Mesothelial cell of epicardium (in vitro differentiated cells): ENCODE measurements around the gene GRIK2. TPM values are rescaled to one million over a fixed set of nuclear protein-coding genes. Genes with fewer than 3 reads are reported as not detected.

Experiments used
- DNase-seq, 2 experiments: peaks; one replicate each; pipeline ENCODE4 v3.0.0; 2021; ENCODE audit warnings: low spot score in 2 of 2; ENCODE audit not compliant: unreplicated experiment in 2 of 2
- H3K27ac Mint-ChIP-seq: 2 replicates; pipeline ENCODE4 v1.8.0; 2021; ENCODE audit warnings: mixed read lengths
- H3K27me3 Mint-ChIP-seq: 2 replicates; pipeline ENCODE4 v1.8.0; 2021; ENCODE audit warnings: low read depth, mixed read lengths
- H3K36me3 Mint-ChIP-seq: 2 replicates; pipeline ENCODE4 v1.8.0; 2021; ENCODE audit warnings: mixed read lengths
- H3K4me1 Mint-ChIP-seq: 2 replicates; pipeline ENCODE4 v1.8.0; 2021; ENCODE audit warnings: mixed read lengths
- H3K4me3 Mint-ChIP-seq: 2 replicates; pipeline ENCODE4 v1.8.0; 2021; ENCODE audit warnings: mild to moderate bottlenecking, moderate library complexity, mixed read lengths
- H3K9me3 Mint-ChIP-seq: 2 replicates; pipeline ENCODE4 v1.8.0; 2021; ENCODE audit warnings: mixed read lengths
- CTCF ChIP-seq: fragments of 200-600 bp; sonication (generic); IDR thresholded peaks from one replicate; pipeline ENCODE4 v1.5.0; 2021; ENCODE audit warnings: antibody characterized with exemption; ENCODE audit not compliant: unreplicated experiment
- total RNA-seq: library from RNA; stranded (reverse); gene quantifications from 3 replicates; pipeline ENCODE4 v1.2.1, GENCODE V29; 2021

The GRIK2 gene
- total RNA-seq, 1 donor from 2014 or later, result 3.2 TPM

GRCh38 chr6:101458826-101459225 lies 65.3 kb downstream of the GRIK2 start:
- Mint-ChIP-seq H3K27me3 (no peaks in the 10 kb centered on the region), H3K27ac (no peak overlapping the region), H3K9me3 (no peaks in the 10 kb centered on the region), H3K36me3 (no peaks in the 10 kb centered on the region), H3K4me3 (no peak overlapping the region), H3K4me1 (peaks cover 8% of the 10 kb centered on the region)
- DNase-seq, result no peak
- TF ChIP-seq CTCF, result no peak

- H3K4me1 Mint-ChIP-seq, result no peaks in the 10 kb centered on the region
- H3K27me3 Mint-ChIP-seq, result no peaks in the 10 kb centered on the region
- H3K4me3 Mint-ChIP-seq, result no peak overlapping the region
- no peaks in the 10 kb centered on the region for H3K36me3 Mint-ChIP-seq
- H3K27ac Mint-ChIP-seq, result no peak overlapping the region
- TF ChIP-seq CTCF, result no peak
- no peaks in the 10 kb centered on the region for H3K9me3 Mint-ChIP-seq
- no peak for DNase-seq
Observed at GRCh38 chr6:101462576-101462975, 69.1 kb downstream of the GRIK2 start.

- Mint-ChIP-seq H3K27me3 (peaks cover 3% of the 10 kb centered on the region), H3K9me3 (no peaks in the 10 kb centered on the region), H3K4me3 (no peak overlapping the region), H3K4me1 (no peaks in the 10 kb centered on the region), H3K36me3 (no peaks in the 10 kb centered on the region), H3K27ac (no peak overlapping the region)
- no peak for TF ChIP-seq CTCF
- DNase-seq, result no peak
Observed at GRCh38 chr6:101465863-101466262, 72.4 kb downstream of the GRIK2 start.

DNA sequence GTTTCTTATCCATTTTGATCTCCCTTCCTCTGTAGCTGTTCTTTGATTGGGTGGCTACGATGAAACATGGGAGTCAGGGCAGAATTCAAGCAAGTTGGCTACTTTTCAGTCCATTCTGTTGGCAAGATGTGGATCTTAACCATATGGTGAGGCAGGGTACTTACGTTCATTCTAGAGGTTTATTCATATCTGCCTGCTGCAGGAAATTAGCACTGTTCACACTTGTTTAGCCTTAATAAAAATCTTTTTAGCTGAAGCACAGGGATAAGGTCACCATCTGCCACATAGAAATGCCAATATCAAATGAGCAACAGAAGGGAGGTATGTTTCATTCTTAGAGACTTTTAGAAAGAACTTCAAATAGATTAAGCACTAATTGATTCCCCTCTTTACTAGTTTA lies 83.9 kb downstream of the GRIK2 start:
- no peak overlapping the region for H3K27ac Mint-ChIP-seq
- no peak for DNase-seq
- H3K36me3 Mint-ChIP-seq, result no peaks in the 10 kb centered on the region
- no peak for TF ChIP-seq CTCF
- H3K4me1 Mint-ChIP-seq, result no peaks in the 10 kb centered on the region
- peaks cover 4% of the 10 kb centered on the region for H3K27me3 Mint-ChIP-seq
- no peaks in the 10 kb centered on the region for H3K9me3 Mint-ChIP-seq
- H3K4me3 Mint-ChIP-seq, result no peak overlapping the region

- Mint-ChIP-seq H3K9me3 (no peaks in the 10 kb centered on the region), H3K27me3 (peaks cover 3% of the 10 kb centered on the region), H3K4me1 (no peaks in the 10 kb centered on the region), H3K27ac (no peak overlapping the region), H3K36me3 (no peaks in the 10 kb centered on the region), H3K4me3 (no peak overlapping the region)
- DNase-seq, result no peak
- TF ChIP-seq CTCF, result no peak
Observed at GRCh38 chr6:101478891-101479290, 85.4 kb downstream of the GRIK2 start.

DNA sequence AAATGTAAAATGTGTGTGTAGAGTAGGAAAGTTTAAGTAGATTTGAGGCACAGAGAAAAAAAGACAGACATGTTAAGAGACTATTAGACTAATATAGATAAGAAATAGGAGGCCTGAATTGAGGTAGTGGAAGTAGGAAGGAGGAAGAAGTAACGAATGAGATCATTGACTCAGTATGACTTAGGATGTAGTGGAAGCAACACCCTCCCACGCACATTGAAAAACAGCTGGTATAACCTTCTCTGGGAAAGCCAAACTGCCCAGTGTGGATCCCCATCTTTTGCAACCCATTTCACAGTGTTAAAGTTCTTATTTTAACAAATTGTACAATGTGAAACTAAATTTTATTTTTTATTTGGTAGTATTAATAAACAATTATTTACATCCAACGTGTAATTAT lies 89.1 kb downstream of the GRIK2 start:
- no peak for DNase-seq
- Mint-ChIP-seq H3K4me1 (no peaks in the 10 kb centered on the region), H3K27me3 (peaks cover 1% of the 10 kb centered on the region), H3K4me3 (no peak overlapping the region), H3K27ac (no peak overlapping the region), H3K9me3 (no peaks in the 10 kb centered on the region), H3K36me3 (no peaks in the 10 kb centered on the region)
- no peak for TF ChIP-seq CTCF
